Activated CD4-positive, alpha-beta T cell treated with anti-CD3 and anti-CD28 coated beads for 1 hour (primary cell): Measurements from ENCODE around the gene ARID2.
A peak's percentile ranks its signal among the peaks of the same experiment; 100 is the strongest.

Experiments used
- DNase-seq: peaks from one replicate; pipeline ENCODE4 v3.0.0-alpha.2; 2020

Gene ARID2

DNA sequence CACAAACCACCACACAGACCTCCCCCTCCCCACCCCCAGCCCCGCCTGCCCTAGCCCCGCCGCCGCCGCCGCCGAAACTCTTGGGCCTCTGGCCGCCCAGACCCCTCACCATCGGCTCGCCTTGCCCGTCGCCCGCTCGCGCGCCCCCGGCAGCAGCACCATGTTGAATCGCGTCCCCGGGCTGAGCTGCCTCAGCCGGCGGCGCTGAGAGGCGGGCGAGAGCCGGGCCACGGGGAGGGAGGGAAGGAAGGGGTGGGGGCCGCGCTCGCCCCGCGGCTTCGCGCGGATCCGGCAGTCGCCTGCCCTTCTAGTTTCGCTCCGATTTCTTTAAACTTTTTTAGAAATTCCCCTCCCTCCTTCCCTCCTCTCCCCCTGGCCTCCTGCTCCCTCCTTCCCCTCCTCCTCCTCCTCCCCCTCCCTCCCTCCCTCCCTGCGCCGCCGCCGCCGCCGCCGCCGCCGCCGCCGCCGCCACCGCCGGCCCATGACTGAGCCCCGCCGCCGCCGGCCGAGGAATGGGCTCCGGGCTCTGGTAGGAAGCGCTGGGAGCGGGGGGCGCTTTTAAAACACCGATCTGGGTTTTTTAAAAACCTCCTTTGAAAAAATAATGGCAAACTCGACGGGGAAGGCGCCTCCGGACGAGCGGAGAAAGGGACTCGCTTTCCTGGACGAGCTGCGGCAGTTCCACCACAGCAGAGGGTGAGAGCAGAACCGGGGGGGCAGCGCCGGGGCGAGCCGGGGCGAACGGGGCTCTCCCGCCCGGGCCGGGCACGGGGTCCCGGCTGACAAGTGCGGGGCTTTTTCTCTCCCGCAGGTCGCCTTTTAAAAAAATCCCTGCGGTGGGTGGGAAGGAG lies at the start of gene ARID2:
Gene ARID2 (plus strand): TSS at position 474 of the 851 bp plus-strand sequence. CDS start 131 bp downstream, at position 605.
- peak; percentile 50 for DNase-seq

GRCh38 chr12:45680362-45680761 lies 49.1 kb upstream of the ARID2 start:
- DNase-seq: no peak

- DNase-seq: no peak
Observed at GRCh38 chr12:45681465-45681864, 48.0 kb upstream of the ARID2 start.

DNA sequence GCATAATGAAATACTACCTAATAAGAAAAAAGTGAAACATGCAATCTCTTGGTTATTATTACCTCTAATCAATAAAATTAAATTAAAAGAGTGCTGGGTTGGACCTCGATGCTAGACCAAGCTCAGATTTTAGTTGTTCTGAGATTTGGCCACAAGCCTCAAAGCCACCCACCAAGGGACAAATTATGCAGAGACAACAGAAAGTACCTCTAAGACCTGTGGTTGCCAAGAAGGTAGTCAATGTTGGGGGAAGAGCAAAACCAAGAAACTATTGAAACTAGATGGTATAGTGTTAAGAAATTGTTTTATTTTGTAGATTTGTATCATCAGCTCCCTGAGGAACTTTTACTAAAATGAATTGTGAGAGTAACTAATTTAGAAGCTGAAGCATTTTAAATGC lies 43.8 kb upstream of the ARID2 start:
- no peak for DNase-seq

DNA sequence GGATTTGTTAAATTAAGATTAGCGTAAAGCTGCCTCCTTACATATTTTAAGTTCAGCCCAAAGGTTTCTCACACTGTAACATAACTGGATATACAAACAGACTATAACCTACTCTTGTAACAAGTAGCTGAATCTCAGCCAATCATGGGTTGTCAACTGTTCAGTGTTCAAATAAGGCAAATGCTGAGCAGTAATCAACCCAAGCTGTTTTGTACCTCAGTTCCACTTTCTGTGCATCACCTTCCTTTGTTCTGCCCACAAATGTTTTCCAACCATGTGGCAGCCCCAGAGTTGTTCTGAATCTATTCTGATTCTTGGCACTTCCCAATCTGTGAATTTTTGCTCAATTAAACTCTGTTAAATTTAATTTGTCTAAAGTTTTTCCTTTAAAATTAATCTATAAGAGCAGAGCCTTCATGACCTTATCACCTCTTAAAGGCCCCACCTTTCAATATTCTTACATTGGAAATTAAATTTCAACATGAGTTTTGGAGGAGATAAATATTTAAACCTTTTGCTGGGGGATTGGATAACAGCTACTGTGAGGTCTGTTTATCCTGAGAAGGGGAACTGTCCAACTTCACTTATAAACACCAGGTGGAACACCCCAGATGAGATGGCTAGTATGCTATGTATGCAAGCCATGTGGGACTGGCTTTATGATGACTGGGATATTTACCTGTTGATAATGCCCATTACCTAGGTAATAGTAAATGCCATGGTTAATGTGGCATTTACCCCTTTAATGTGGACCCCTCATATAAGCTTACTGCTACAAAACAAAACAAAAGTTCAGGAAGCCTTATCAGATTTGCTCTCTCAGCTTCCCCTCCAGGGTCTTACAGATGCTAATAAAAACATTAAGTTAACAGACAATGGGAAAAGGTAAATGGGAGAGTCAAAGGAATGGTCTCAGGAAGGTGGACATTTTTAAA lies 42.2 kb upstream of the ARID2 start:
- DNase-seq: no peak

GRCh38 chr12:45688183-45688582 lies 41.3 kb upstream of the ARID2 start:
- no peak for DNase-seq

- no peak for DNase-seq
Observed at GRCh38 chr12:45695035-45695434, 34.5 kb upstream of the ARID2 start.

GRCh38 chr12:45695606-45696005 lies 33.9 kb upstream of the ARID2 start:
- DNase-seq: no peak

DNA sequence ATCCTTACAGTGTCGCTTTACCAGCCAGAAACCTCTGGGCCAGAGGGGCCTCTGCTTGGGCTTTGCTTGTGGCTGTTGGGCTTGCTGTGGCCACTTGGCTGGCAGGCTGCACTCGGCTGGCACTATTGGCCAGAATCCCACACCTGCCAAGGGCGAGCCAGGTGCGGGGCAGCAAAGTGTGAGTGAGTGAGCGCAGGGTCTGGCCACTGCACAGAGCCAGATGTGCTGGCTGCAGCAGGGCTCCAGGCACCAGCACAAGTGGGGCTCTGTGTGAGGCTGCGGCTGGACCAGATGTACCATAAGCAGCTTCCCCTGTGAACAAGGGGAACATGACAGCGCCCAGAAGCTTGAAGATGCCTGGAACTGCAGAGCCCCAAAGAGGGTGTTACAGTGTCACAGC lies 33.5 kb upstream of the ARID2 start:
- no peak for DNase-seq

GRCh38 chr12:45697371-45697770 lies 32.1 kb upstream of the ARID2 start:
- no peak for DNase-seq

GRCh38 chr12:45701296-45701695 lies 28.2 kb upstream of the ARID2 start:
- DNase-seq: no peak

- no peak for DNase-seq
Observed at GRCh38 chr12:45703942-45704341, 25.6 kb upstream of the ARID2 start.

GRCh38 chr12:45704968-45705367 lies 24.5 kb upstream of the ARID2 start:
- DNase-seq: no peak

DNA sequence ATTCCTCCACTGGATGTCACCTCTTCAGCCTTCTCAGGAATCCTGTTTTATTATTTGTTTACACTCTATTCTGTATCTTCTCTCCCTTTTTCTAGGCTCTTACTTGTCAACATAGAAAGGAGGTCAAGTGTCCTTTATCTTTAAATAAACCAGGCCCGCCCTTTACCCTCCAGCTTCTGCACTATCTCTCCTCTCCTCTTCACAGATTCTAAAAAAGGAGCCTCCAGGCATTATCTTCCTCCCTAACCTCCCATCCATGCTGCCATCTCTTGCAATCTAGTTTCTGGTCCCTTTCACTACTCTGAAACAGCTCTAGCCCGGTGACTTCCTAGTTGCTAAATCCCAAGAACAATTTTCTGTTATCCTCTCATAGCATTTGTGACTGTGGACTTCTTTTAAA lies 24.1 kb upstream of the ARID2 start:
- DNase-seq: no peak

GRCh38 chr12:45707241-45707857 lies 22.2 kb upstream of the ARID2 start:
- no peak for DNase-seq

- DNase-seq: no peak
Observed at GRCh38 chr12:45708363-45708762, 21.1 kb upstream of the ARID2 start.

DNA sequence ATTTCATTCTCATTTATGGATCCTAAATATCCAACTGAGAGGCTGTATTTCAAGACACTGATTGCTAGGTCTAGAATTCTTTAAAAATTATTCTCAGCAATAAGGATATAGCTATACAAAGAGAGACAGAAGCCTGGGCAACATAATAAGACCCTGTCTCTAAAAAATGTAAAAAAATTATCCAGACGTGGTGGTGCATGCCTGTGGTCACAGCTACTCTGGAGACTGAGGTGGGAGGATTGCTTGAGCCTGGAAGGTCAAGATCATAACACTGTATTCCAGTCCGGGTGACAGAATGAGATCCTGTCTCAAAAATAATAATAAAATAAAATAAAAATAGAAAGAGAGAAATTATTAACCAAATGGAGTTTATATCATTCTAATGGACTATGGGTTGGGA lies 20.6 kb upstream of the ARID2 start:
- no peak for DNase-seq

- DNase-seq: no peak
Observed at GRCh38 chr12:45712319-45712718, 17.2 kb upstream of the ARID2 start.

DNA sequence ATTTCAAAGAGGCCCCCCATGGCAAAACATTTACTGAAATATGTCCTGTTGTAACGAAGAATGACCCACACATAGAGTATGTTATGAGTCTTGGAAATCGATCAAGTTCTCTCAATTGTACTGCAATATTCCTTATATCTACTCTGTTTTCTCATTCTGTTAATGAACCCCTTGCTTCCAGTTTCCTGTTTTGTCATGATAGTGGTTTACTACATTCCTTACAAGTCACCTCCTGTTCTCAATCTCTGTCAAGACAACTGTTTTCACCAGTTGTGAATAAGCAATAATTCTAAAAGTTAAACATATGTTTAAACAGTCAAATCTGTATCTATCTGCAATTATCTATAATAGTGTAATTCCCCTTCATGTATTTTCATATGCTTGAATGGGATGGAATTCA lies 16.4 kb upstream of the ARID2 start:
- DNase-seq: no peak

GRCh38 chr12:45718306-45718705 lies 11.2 kb upstream of the ARID2 start:
- no peak for DNase-seq

GRCh38 chr12:45720069-45720468 lies 9.4 kb upstream of the ARID2 start:
- no peak for DNase-seq

GRCh38 chr12:45721369-45721768 lies 8.1 kb upstream of the ARID2 start:
- no peak for DNase-seq

- no peak for DNase-seq
Observed at GRCh38 chr12:45721954-45722353, 7.6 kb upstream of the ARID2 start.
